Raji (cell line): ENCODE measurements around the gene GYG2.

Source experiments
- POLR2A ChIP-seq: IDR thresholded peaks from 2 replicates; pipeline ENCODE4 v1.6.1; 2011; ENCODE audit warnings: low read depth, low read length, control low read depth; ENCODE audit not compliant: insufficient read depth

GYG2 gene

DNA sequence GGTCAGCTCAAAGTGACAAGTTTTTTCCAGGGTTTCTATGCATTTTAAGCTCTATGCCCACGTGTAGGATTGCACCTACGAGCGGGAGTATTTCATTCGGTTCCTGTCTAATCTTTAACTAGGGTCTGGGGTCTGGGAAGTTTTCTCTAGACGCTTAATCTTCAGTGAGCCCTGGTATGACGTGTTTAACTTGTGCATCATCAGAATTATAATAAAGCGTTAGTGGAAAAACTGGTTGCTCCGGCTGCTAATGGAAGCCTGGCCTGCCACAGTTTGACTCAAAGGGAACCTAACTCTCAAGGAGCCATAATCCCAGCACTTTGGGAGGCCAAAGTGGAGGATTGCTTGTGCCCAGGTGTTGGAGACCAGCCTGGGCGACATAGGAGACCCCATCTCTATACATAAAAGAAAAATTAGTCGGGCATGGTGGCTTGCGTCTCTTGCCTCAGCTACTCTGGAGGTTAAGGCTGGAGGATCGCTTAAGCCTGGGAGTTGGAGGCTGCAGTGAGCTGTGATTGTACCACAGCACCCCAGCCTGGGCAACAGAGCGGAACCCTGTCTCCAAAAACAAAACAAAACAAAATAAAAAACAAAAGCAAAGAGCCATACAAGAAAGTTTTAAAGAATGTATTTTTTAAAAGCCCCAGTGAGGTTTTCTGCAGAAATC is 70.2 kb downstream of the GYG2 start:
- TF ChIP-seq POLR2A = no peak

DNA sequence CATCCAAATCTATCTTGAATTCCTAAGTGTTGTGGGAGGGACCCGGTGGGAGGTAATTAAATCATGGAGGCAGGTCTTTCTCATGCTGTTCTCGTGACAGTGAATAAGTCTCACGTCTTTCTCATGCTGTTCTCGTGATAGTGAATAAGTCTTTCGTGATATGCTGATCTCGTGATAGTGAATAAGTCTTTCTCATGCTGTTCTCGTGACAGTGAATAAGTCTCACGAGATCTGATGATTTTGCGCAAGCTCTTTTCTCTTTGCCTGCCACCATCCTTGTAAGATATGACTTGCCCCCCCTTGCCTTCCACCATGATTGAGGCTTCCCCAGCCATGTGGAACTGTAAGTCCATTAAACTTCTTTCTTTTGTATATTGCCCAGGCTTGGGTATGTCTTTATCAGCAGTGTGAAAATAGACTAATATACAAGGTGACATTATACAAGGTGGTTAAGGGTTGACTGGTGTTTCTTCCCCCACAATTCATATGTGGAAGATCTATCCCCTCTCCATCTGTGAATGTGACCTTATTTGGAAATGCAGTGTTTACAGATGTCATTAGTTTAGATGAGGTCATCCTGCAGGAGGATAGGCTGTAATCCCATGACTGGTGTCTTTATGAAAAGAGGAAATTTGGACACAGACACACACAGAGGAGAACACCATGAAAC is 72.8 kb downstream of the GYG2 start:
- no peak for TF ChIP-seq POLR2A

DNA sequence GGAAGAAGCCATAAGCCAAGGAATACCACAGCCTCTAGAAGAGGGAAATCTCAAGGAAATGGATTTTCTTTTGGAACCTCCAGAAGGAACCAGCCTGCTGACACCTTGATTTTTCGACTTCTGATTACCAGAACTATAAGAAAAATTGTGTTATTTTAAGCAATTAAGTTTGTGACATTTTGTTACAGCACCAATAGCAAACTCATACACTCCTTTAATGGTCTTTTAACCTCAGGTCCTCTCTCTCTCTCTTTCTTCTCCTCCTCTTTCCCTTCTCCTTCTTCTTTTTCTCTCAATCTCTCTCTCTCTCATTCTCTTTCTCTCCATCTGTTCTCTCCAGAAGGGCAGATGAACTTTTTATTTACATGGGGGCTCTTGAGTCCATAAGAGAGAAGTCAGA is 74.1 kb downstream of the GYG2 start:
- no peak for TF ChIP-seq POLR2A

DNA sequence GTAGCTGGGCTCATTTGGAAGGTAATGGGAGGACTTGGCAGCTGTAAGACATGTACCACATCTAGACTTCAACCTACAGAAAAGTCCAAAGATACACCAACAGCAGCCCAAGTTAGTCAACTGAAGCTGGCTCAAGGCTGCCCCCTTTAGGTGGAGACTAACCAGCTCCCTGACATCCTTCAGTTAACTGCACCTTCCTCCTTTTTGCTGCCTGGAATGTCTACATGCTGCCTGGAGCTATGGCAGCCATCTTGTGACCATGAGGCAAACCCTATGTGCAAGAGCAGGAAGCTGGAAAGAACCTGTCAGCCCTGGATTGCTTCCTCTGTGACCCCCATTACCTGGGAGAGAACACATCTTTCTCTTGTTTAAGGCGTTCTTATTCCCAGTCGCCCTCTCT is 74.6 kb downstream of the GYG2 start:
- no peak for TF ChIP-seq POLR2A

DNA sequence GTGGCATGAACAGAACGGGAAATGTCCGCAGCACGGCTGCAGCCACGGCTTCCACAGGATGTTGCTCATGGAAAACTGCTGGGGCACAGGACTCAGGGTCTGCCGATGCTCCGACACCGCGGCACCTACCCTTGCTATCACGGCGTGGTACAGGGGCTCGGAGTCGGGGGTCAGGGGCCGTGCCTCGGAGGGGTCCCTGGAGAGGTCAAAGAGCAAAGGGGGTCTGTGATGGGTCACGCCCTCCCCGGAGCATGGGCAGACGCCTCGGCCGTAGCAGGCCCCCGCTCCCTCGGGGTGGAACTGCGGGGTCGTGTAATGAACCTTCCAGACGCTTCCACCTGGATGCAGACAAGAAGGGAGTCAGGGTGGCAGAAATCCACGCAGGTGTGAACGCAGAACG is 78.6 kb downstream of the GYG2 start:
- no peak for TF ChIP-seq POLR2A

DNA sequence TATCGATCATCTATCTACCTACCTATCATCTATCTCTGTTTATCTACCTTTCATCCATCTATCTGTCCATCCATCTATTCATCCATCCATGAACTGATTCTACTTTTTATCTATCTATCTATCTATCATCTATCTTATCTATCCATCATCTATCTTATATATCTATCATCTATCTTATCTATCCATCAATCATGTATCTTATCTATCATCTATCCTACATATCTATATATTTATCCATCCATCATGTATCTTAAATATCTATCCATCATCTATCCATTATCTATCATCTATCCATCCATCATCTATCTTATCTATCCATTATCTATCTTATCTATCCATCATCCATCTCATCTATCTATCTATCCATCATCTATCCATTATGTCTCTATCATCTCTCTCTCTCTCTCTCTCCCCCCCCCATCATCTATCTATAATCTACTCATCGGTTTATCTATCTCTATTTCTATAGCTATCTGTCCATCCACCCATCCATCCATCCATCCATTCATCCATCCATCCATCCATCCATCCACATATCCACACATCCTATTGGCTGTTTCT is 79.5 kb downstream of the GYG2 start:
- TF ChIP-seq POLR2A = no peak

DNA sequence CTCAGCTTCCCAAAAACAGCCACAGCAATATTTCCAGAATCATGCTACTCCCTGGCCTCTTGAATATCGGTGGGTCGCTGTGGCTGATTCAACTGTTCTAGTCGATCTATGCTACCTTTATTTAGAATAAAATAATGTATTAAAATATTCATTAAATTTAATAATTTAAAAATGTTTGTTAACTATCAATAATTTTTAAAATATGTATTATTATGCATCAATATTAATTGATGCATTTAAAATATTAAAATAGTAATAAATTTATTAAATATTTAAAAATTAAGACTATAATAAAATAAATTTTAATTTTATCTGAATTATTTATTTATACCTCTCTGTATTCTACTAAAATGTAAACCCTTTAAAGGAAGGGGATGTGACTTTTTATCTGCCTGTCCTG is 81.4 kb downstream of the GYG2 start:
- TF ChIP-seq POLR2A = no peak

DNA sequence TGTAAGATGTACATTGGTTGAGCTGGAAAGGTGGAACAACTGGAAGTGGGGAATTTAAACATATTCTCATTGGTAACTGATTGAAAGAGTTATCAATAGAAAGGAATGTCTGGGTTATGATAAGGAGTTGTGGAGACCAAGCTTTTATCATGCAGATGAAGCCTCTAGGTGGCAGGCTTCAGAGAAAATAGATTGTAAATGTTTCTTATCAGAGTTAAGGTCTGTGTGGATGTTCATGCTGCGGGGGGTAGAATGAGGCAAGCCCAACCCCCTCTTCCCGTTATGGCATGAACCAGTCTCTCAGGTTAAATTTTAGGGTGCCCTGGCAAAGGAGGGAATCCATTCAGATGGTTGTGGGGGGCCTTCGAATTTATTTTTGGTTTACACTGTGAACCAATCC is 84.4 kb downstream of the GYG2 start:
- no peak for TF ChIP-seq POLR2A

DNA sequence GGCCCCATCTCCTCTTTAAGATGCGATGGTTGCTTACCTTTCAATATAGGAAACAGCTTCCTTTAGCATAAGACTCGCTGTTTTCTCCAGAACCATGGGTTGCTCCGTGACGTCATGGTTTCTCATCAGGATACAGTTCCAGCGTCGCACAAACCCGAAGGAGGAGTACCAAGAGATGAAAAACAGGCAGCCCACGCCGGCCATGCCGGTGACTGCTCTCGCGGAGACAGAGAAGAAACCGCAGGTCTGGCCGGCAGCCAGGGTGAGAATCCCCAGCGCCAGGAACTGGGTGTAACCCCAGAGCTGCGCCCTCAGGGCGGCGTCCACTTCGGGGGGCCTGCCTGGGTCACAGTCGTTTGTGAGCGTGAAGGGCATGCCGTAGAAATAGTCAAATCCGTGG is 89.0 kb downstream of the GYG2 start:
- no peak for TF ChIP-seq POLR2A

DNA sequence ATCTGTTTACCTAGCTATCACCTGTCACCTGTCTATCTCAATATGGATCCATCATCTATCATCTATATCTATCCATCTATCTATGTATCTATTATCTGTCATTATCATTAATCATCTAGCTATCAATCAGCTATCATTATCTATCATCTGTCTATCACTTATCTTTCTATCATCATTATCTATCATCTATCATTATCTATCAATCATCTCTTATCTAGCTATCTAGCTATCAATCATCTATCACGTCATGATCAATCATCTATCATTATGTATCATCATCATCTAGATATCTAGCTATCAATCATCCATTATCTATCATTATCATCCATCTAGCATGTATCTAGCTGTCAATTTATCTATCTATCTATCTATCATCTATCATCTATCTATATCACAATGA is 92.5 kb downstream of the GYG2 start:
- no peak for TF ChIP-seq POLR2A

DNA sequence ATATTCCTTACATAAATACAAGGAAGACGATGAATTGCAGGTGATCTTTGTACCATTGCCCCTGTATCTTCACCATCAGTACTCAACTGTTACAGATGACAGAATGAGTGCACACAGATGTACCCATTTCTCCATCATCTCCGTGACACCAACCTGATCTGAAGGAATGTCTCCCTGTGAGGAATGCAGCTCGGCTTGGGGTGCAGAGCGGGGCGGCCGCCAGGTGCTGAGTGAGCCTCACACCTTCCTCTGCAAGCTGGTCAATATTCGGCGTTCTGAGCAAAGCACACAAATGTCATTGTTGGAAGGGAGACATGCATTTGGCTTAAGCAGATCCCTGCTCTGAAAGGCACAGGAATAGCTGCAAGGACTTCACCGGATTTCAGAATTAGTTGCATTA is 93.0 kb downstream of the GYG2 start:
- no peak for TF ChIP-seq POLR2A

DNA sequence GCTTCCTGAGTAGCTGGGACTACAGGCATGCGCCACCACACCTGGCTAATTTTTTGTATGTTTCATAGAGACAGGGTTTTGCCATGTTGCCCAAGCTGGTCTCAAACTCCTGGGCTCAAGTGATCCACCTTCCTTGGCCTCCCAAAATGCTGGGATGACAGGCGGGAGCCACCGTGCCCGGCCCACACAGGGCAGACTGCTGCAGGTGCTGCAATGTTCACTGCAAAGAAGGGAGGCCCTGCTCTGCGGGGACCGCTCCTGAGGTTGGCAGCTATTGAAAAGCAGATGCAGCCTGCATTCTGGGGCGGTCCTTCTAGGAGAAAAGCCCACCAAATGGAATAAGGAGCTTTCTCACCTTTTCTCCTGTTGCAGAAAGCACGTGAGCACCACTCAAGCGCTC is 95.4 kb downstream of the GYG2 start:
- no peak for TF ChIP-seq POLR2A

DNA sequence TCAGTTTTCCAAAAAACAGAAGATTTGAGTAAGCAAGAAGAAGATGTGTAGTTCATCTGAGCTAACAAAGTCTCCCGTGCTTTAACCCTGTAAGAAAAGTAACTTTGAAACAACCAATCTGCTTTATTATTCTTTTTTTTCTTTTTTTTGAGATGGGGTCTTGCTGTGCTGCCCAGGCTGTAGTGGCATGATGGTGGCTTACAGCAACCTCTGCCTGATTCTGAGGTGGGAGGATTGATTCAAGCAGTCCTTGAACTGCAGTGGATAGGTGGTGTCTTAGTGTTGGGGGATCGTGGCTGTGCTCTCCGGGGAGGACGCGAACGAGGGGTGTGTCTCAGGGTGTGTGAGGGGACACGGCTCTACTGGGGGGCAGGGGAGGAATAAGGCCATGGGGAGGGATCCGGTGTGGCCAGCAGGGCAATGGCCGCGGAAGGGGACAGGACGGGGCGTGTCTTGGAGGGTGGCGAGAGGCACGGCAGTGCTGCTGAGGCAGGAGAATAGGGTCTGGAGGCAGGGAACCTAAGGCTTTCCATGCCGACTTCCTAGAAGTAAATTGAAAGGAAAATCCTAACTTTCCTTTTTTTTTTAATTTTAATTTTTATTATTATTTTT is 98.0 kb downstream of the GYG2 start:
- TF ChIP-seq POLR2A = no peak

DNA sequence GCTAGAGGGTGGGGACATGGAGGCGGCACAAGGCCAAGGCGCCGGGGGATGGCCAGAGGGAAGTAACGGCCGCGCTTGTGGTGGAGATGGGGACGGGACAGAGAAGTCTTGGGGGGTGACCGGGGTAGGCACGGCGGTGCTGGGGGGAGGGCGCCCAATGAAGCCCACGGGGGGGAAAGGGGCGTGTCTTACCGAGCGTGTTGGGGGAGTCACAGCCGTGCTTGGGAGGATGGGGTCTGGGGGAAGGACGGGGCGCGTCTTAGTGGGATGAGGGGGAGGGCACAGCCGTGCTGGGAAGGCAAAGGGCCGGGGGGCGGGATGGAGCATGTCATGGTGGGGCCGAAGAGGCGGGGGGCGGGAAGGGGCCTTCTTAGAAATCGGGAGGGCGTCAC is 99.5 kb downstream of the GYG2 start:
- TF ChIP-seq POLR2A = no peak

DNA sequence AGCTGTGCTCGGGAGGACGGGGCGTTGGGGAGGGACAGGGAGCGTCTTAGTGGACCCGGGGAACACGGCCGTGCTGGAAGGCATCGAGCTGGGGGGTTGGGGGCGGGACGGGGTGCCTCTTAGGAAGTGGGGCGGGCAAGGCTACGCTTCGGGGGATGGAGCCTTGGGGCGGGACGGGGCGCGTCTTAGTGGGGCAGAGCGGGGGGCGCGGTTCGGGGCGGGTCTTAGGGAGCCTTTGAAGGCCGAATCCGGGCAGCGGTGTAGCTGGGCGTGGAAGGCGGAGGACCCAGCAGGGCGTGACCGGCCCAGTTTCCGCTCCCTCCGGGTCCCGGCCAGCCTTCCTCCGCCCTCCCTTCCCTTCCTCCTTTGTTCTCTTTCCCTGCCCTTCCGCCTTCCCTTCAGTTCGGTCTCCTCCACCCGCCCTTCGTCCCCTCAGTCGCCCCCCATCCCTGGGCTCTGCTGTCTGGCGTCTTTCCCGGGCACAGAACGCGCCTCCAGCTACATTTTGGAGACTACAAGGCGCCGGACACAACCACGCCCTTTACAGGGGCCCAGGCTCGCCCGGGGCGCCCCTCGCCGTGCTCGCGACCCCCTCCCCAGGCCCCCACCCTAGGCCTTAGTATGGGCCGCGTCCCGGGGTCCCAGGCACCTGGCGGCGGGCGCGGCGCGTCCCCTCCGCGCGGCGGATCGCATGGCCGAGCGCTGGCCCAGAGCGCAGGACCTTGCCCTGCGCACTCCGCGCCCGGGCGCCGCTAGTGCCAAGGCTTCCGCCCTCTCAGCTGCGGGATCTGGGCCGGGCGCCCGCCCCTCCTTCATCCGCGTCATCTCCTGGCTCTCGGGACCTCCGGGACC is 100.1 kb downstream of the GYG2 start, which contains the start of gene ARSD:
Gene ARSD (minus strand): TSS at position 757 of the 852 bp plus-strand sequence. CDS start 64 bp downstream, at position 693.
- no peak for TF ChIP-seq POLR2A
